ENCODE data around the gene EPB41L4A. TPM values are rescaled to one million over a fixed set of nuclear protein-coding genes. Genes with fewer than 3 reads are reported as not detected.
A peak's percentile ranks its signal among the peaks of the same experiment; 100 is the strongest.
"Not testable (repeated sequence)": the region's sequence is repeated elsewhere in the genome, so short reads cannot be mapped to it uniquely, and the experiment has no call there.

EPB41L4A gene, protein sequence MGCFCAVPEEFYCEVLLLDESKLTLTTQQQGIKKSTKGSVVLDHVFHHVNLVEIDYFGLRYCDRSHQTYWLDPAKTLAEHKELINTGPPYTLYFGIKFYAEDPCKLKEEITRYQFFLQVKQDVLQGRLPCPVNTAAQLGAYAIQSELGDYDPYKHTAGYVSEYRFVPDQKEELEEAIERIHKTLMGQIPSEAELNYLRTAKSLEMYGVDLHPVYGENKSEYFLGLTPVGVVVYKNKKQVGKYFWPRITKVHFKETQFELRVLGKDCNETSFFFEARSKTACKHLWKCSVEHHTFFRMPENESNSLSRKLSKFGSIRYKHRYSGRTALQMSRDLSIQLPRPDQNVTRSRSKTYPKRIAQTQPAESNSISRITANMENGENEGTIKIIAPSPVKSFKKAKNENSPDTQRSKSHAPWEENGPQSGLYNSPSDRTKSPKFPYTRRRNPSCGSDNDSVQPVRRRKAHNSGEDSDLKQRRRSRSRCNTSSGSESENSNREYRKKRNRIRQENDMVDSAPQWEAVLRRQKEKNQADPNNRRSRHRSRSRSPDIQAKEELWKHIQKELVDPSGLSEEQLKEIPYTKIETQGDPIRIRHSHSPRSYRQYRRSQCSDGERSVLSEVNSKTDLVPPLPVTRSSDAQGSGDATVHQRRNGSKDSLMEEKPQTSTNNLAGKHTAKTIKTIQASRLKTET
- 1 to 10 TPM; 2.9 to 9.0 (median 6.1) TPM for polyA plus RNA-seq

DNA sequence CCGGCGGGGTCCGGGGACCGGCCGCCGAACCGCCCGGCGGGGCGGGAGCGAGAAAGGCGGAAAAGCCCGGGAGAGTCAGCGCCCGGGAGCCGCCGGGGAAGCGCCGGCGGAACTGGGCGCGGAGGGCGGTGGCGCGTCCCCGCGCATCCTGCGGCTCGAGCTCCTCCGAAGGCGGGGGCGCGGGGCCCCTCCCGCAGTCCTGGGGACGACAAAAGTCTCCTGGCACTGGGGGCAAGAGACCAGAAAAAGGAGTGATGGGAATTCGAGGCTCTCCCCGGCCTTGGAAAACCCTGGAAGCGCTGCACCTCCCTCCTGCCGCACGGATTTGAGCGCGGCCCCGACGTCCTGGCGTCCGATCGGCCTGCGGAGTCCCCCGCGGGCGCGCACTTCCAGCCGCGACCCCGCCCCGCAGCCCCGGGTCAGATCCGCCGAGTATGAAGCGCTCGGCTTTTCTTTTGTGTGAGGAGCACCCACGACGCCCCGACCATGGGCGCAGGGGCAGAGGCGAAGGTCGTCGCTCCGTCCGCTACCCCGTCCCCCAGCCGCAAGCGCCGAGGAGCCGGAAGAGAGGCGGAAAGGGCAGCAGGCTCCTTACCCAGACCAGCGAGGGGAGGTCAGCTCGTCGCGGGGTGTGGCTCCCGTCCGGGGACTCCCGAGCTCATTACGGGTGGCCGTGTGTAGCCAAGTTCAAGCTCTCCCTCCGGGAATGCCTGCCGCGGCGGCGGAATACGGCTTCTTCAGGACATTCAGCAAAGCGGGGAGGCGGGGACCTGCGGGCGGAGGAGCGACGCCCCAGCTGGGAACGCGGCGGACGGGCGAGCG is at the start of gene EPB41L4A:
Gene EPB41L4A (minus strand): TSS at position 114 of the 822 bp plus-strand sequence. CDS start 238 bp downstream, outside the sequence.
- 1% methylated on average over 82 to 103 of the region's 103 CpGs for WGBS, 3 donors

DNA sequence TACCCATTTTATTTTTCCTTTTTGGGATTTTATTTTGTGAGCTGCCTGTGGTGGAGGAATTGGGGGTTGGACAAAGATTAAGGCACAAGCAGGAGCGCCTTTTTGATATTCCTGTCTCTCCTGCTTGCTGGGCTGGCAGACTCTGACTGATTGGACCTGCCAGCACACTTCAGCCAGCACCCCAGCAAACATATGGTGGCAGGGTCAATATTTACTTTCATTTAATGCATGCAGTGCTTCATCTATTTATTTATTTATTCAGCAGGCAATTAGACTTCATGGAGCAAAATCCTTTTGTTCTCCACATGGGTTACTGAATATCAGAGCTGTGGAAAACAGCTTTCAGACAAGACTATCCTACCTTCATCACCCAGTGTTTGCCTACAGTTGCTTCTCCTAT is 48.4 kb upstream of the EPB41L4A start:
- H3K27ac ChIP-seq (ENCODE audit: low read depth, low read length) = no peak overlapping the region
- 23 to 92% (median 85%) methylated on average over 1 of the region's 1 CpG for whole genome bisulfite sequencing, 3 donors

More for the DNA sequence above, at the start of gene EPB41L4A:
- peak within 1 kb of the TSS; percentile 79 for H3K27ac ChIP-seq (ENCODE audit: low read depth, low read length)

DNA sequence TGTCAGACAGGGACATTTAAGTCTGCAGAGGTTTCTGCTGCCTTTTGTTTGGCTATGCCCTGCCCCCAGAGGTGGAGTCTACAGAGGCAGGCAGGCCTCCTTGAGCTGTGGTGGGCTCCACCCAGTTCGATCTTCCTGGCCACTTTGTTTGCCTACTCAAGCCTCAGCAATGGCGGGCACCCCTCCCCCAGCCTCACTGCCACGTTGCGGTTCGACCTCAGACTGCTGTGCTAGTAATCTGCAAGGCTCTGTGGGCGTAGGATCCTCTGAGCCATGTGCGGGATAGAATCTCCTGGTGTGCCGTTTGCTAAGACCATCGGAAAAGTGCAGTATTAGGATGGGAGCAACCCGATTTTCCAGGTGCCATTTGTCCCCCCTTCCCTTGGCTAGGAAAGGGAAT is 47.2 kb upstream of the EPB41L4A start:
- not testable (repeated sequence) for H3K27ac ChIP-seq (ENCODE audit: low read depth, low read length)
- WGBS, 3 donors = 89 to 90% (median 90%) methylated on average over 10 of the region's 10 CpGs

DNA sequence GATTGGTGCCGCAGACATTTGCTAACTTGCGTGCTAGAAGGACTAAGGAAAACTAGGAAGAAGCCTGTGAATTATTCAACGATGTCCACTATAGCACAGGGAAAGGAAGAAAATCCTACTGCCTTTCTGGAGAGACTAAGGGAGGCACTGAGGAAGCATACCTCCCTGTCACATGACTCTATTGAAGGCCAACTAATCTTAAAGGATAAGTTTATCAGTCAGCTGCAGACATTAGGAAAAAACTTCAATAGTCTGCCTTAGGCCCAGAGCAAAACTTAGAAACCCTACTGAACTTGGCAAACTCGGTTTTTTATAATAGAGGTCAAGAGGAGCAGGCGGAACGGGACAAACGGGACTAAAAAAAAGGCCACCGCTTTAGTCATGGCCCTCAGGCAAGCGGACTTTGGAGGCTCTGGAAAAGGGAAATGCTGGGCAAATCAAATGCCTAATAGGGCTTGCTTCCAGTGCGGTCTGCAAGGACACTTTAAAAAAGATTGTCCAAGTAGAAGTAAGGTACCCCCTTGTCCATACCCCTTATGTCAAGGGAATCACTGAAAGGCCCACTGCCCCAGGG is 28.2 kb upstream of the EPB41L4A start:
- 91 to 92% (median 91%) methylated on average over 10 of the region's 10 CpGs for WGBS, 3 donors

DNA sequence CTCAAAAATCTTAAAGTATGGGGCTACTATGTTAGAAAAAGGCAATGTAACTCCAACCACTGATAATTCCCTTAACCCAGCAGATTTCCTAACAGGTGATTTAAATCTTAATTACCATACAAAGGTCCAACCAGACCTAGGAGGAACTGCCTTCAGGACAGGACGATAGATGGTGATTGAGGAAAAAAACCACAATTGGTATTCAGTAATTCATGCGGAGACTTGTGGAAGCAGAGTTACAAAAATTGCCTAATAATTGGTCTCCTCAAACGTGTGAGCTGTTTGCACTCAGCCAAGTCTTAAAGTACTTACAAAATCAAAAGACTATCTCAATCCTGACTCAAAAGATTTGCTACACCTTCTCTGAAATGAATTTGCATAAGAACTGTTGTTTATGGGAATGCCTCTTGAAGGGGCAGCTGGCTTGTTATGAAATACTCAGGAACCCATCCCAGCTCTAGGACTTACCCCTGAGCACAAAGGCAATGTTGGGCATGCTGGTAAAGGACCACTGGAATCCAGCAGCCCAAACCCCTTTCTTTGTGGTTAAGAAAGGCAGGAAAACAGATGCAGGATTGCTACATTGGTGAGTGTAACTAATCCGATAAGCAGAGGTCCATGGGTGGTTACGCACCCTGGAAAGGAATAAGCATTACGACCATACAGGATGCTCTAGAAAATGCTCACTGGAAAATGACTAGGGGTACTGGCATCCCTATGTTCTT is 26.7 kb upstream of the EPB41L4A start:
- H3K27ac ChIP-seq (ENCODE audit: low read depth, low read length) = no peak overlapping the region
- 75 to 78% (median 75%) methylated on average over 6 of the region's 6 CpGs for WGBS, 3 donors

More for the DNA sequence above, 28.2 kb upstream of the EPB41L4A start:
- not testable (repeated sequence) for H3K27ac ChIP-seq (ENCODE audit: low read depth, low read length)

DNA sequence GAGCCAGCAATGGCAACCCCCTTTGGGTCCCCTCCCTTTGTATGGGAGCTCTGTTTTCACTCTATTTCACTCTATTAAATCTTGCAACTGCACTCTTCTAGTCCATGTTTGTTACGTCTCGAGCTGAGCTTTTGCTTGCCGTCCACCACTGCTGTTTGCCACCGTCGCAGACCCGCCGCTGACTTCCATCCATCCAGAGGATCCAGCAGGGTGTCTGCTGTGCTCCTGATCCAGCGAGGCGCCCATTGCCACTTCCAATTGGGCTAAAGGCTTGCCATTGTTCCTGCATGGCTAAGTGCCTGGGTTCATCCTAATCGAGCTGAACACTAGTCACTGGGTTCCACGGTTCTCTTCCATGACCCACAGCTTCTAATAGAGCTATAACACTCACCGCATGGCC is 24.9 kb upstream of the EPB41L4A start:
- not testable (repeated sequence) for H3K27ac ChIP-seq (ENCODE audit: low read depth, low read length)
- WGBS, 3 donors = 84 to 91% (median 91%) methylated on average over 11 of the region's 12 CpGs

DNA sequence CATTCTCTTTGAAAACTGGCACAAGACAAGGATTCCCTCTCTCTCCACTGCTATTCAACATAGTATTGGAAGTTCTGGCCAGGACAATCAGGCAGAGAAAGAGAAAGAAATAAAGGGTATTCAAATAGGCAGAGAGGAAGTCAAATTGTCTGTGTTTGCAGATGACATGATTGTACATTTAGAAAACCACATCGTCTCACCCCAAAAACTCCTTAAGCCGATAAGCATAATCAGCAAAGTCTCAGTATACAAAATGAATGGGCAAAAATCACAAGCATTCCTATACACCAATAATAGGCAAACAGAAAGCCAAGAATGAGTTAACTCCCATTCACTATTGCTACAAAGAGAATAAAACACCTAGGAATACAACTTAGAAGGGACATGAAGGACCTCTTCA is 21.0 kb upstream of the EPB41L4A start:
- no peak overlapping the region for H3K27ac ChIP-seq (ENCODE audit: low read depth, low read length)
- WGBS, 3 donors = 64 to 96% (median 96%) methylated on average over 2 of the region's 2 CpGs

DNA sequence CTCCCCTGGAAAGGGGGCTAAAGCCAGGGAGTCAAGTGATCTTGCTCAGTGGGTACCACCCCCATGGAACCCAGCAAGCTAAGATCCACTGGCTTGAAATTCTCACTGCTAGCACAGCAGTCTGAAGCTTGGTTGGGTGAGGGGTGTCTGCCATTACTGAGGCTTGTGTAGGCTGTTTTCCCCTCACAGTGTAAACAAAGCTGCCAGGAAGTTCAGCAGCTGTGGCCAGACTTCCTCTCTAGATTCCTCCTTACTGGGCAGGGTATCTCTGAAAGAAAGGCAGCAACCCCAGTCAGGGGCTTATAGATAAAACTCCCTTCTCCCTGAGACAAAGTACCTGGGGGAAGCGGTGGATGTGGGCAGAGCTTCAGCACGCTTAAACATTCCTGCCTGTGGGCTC is 17.1 kb upstream of the EPB41L4A start:
- H3K27ac ChIP-seq (ENCODE audit: low read depth, low read length) = no peak overlapping the region
- 34 to 69% (median 62%) methylated on average over 2 of the region's 2 CpGs for WGBS, 3 donors

DNA sequence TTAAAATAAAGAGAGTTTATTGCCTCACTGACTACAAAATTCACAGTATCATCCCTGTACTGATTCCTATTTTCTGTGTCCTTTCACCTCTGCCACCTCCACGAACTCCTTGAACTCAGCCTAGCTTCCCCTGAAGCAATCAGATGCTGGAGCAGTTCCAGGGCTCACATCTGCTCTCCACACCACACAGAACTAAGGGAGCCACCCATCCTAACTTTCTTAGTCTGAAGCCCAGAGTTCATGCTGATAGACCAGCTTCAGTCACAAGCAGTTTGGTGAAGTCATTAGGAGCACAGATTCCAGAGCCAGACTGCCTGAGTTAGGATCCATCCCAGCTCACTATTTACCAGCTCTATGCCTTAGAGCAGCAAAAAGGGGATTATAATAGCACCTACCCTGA is 15.6 kb upstream of the EPB41L4A start:
- WGBS, 3 donors = 14 to 50% (median 36%) methylated on average over 1 of the region's 1 CpG
- no peak overlapping the region for H3K27ac ChIP-seq (ENCODE audit: low read depth, low read length)

DNA sequence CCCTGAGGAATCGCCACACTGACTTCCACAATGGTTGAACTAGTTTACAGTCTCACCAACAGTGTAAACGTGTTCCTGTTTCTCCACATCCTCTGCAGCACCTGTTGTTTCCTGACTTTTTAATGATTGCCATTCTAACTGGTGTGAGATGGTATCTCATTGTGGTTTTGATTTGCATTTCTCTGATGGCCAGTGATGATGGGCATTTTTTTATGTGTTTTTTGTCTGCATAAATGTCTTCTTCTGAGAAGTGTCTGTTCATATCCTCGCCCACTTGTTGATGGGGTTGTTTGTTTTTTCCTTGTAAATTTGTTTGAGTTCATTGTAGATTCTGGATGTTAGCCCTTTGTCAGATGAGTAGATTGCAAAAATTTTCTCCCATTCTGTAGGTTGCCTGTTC is 7.1 kb upstream of the EPB41L4A start:
- WGBS, 3 donors = 70 to 80% (median 76%) methylated on average over 3 of the region's 3 CpGs
- not testable (repeated sequence) for H3K27ac ChIP-seq (ENCODE audit: low read depth, low read length)

DNA sequence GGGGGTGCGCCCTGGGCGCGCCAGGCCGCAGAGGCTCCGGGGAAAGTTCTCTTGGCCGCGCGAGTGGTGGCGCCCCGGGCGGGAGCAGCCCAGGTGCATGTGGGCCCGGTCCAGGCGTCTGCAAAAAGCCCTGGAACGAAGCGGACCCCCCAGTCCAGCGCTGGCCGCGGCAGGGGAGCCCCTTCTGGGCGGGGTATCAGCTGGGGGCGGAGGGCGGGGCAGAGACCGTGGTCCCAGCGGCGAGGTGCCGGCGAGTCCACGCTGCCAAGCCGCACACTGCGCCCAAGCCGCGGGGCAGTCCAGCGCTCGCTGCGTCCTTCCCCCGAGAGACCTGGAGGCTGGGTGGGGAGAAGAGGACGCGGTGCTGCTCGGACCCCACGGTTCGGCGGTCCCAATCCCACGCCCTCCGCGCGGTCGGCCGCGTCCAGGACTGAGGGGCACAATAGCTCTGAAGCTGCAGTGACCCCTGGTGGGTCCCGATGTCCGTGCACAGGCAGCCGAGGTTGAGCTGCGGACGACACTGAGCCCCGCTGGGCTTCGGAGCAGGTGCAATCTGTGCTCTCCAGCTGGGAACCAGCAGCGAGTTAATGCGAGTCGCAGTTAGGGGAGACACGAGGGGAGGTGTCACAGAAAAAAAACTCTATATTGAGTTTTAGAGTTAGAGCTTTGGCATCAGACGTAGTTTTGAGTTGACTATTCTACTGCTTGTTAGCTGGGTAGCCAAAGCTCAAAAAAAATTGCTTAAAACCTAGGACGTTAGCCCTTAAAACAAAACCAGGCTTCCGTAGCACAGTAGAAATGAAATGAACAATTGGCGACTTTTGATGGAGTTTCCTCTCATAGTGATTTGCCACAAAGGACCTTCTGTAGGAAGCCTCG is 1.1 kb upstream of the EPB41L4A start:
- H3K27ac ChIP-seq (ENCODE audit: low read depth, low read length) = no peak overlapping the region
- WGBS, 3 donors = 2 to 3% (median 2%) methylated on average over 53 to 64 of the region's 64 CpGs

DNA sequence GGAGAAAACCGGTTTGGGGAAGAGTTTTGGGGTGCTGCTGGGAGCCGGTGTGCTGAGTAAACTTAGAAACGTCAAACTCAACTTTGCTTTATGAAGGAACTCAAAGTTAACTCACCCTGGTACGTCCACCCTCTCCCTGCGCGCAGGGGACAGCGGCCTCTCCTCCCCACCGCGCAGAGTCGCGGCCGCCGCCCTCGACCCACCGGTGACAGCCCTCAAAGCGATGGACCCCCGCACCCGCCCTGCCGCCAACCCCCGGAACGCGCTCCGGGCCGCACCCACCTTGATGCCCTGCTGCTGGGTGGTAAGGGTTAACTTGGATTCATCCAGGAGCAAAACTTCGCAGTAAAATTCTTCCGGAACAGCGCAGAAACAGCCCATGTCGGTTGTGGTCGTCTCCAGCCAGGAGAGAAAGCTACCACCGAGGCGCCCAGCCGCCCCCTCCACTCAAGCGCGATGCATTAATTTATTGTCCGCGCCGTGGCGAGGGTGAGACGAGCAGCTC is 366 bp downstream of the EPB41L4A start:
- no peak overlapping the region for H3K27ac ChIP-seq (ENCODE audit: low read depth, low read length)
- WGBS, 3 donors = 0 to 1% (median 1%) methylated on average over 38 to 39 of the region's 39 CpGs

DNA sequence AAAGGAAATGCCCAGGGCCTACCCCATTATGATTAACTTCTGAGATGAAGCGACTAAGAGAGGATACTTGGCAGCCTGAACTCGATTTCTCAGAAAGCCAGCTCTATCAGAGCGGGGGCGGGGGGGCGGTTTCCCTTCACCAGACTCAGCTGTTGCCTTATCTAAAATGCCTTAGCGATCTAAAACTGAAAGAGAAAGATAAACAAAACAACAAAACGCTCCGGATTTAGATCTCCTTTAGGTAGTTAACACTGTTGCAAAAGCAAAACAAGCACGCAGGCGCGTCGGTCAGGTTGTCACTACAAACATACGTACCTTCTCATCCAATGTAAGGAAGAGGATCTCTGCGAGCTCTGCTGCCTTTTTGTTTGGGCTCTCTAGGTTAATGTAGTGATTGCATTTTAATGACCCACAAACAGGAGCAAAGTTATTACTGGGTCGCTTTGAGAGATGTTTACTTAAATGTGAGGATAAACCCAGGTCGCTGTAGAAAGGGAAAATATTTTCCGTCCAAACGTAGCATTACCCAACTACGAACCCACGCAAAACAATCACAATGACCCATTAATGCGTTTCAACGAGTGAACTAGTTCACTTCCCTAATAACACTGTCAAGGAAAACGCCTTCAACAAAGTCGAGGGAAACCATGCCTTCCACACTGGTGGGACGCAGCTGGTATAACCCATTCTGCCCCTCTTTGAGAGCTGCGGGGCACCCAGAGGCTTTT is 982 bp downstream of the EPB41L4A start:
- 1 to 3% (median 1%) methylated on average over 26 of the region's 26 CpGs for WGBS, 3 donors
- H3K27ac ChIP-seq (ENCODE audit: low read depth, low read length) = no peak overlapping the region

DNA sequence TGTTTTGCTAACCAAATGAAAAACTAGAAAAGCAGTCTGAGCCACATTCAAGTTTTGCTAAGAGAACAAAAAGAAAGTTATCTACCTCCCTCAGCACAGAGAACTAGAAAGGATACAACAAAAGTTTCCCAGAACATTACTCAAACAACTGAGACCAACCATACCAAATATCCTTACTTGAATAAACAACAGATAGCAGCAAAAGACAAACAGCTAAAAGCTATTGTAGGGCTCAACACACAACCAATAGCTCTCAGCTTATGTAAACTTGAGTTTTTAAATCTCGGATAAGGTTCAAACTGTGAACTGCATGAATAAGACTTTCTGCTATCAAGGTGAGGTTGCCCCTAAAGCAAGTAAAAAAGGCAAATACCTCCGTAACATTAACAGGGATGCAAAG is 3.5 kb downstream of the EPB41L4A start:
- WGBS, 3 donors = 68 to 92% (median 86%) methylated on average over 2 of the region's 2 CpGs
- no peak overlapping the region for H3K27ac ChIP-seq (ENCODE audit: low read depth, low read length)

DNA sequence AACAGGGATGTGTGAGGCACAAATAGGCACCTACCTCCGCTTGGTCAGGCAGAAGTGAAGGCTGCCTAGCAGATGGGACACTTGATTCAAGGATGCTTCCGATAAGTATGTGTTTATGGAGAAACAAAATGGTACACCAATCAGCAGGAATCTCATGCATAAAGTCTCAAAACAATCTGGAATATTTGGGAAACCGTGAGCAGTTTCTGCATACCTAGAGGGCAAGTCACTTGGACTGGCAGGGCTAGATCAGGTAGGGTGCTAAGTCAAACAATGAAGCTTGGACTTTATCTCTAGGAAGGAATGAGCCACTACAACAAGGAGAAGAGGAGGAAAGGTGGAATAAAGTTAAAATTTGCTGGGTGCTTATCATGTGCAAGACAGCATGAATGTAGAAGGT is 5.5 kb downstream of the EPB41L4A start:
- 88 to 92% (median 88%) methylated on average over 3 of the region's 3 CpGs for WGBS, 3 donors
- no peak overlapping the region for H3K27ac ChIP-seq (ENCODE audit: low read depth, low read length)

DNA sequence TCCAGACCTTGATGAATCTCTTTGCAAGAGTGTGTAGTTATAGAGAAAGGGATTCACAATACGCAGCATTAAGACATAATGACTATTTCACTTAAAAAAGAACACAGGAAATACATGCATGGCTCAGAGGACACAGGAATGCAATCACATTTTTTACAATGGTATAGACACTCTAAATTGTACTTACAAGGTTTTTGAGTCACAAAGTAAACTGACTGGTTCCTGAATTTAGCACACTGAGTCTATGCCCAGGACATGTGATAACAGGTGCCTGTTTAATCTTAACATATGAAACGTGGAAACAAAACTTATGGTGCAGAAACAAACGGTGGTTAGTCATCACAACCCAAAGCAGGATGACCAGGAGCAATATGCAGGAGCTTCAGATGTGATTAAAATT is 6.7 kb downstream of the EPB41L4A start:
- no peak overlapping the region for H3K27ac ChIP-seq (ENCODE audit: low read depth, low read length)
- WGBS, 3 donors = 43 to 51% (median 48%) methylated on average over 3 of the region's 3 CpGs

All from adipose tissue (tissue), 3 donors.